A549 (cell line): ENCODE data around the gene MEA1.

Experiments
- CTCF ChIP-seq: fragments of >200 bp; sonication (Bioruptor Twin); formaldehyde crosslinking; IDR thresholded peaks from 3 replicates; pipeline ENCODE4 v1.5.1; 2016
- GATA3 ChIP-seq: IDR thresholded peaks from 2 replicates; pipeline ENCODE4 v1.6.1; 2012; ENCODE audit warnings: borderline replicate concordance
- HMGXB4 ChIP-seq: fragments of 250-450 bp; sonication (Bioruptor Pico); IDR thresholded peaks from 2 replicates; pipeline ENCODE4 v1.5.0; 2021; ENCODE audit warnings: mild to moderate bottlenecking, moderate library complexity, borderline replicate concordance
- JUNB ChIP-seq: fragments of >200 bp; sonication (Bioruptor Twin); formaldehyde crosslinking; IDR thresholded peaks from 2 replicates; pipeline ENCODE4 v1.6.1; 2016
- MYC ChIP-seq: IDR thresholded peaks from 2 replicates; pipeline ENCODE4 v1.6.1; 2012; ENCODE audit warnings: mild to moderate bottlenecking, inconsistent platforms, low read length, improper control_type of control experiment, borderline replicate concordance
- POLR2A ChIP-seq: IDR thresholded peaks from 2 replicates; pipeline ENCODE4 v1.6.1; 2012; ENCODE audit warnings: mild to moderate bottlenecking, low read length
- POLR2AphosphoS2 ChIP-seq: conservative IDR thresholded peaks from 2 replicates; pipeline ENCODE4 v1.6.1; 2012; ENCODE audit warnings: low read length, improper control_type of control experiment, inconsistent platforms
- RAD21 ChIP-seq, 2 experiments: fragments of >200 bp in 1 of 2; sonication (Bioruptor Twin) in 1 of 2; formaldehyde crosslinking in 1 of 2; IDR thresholded peaks in 1 of 2; conservative IDR thresholded peaks in 1 of 2; 2 replicates in 1 of 2; 3 replicates in 1 of 2; pipeline ENCODE4 v1.6.1; 2012 to 2018; ENCODE audit warnings: inconsistent platforms in 1 of 2
- RCOR1 ChIP-seq: fragments of 150-350 bp; IDR thresholded peaks from 2 replicates; pipeline ENCODE4 v1.6.1; 2014; ENCODE audit warnings: antibody characterized with exemption, low read length, low read depth

GRCh38 chr6:43020847-43021246 is 7.1 kb upstream of the MEA1 start:
- TF ChIP-seq POLR2AphosphoS2 (no peak), CTCF (no peak), HMGXB4 (no peak), POLR2A (no peak), RCOR1 (no peak), JUNB (no peak), RAD21 (conservative IDR thresholded peaks at IDR 0.05 in 1 of 2, IDR thresholded peaks at IDR 0.05 in 1 of 2) (no peak), MYC (no peak), GATA3 (no peak)
